Measurements from ENCODE around the gene MS4A5.

MS4A5 gene

GRCh38 chr11:60469723-60470122 is 40.4 kb downstream of the MS4A5 start:
- H3K4me2 ChIP-seq (ENCODE audit: low read length) = no peak overlapping the region
- no peaks in the 10 kb centered on the region for H4K20me1 ChIP-seq (ENCODE audit: control insufficient read depth, insufficient read depth, low read depth, low read length)
- H3K27ac ChIP-seq (ENCODE audit: low read depth, low read length) = peak overlapping the region; percentile 29
- peaks cover 76% of the 10 kb centered on the region for H3K36me3 ChIP-seq (ENCODE audit: control insufficient read depth, low read length)
- no peaks in the 10 kb centered on the region for H3K9me3 ChIP-seq (ENCODE audit: control insufficient read depth, insufficient read depth, low read length)
- H3K79me2 ChIP-seq (ENCODE audit: control insufficient read depth, low read length) = no peaks in the 10 kb centered on the region
- H3K4me1 ChIP-seq (ENCODE audit: control insufficient read depth, low read length) = peaks cover 36% of the 10 kb centered on the region
- H3K9me2 ChIP-seq (replicated peaks; ENCODE audit: control insufficient read depth, low read length) = no peaks in the 10 kb centered on the region
- peaks cover 71% of the 10 kb centered on the region for H3F3A ChIP-seq (ENCODE audit: control insufficient read depth, insufficient read depth)
- H3K27me3 ChIP-seq (ENCODE audit: control insufficient read depth, low read length) = no peaks in the 10 kb centered on the region
- TF ChIP-seq CTCF (IDR thresholded peaks at IDR 0.05; ENCODE audit: low read depth, low read length, poor library complexity, severe bottlenecking) (peak; percentile 48), EZH2phosphoT487 (IDR thresholded peaks at IDR 0.05; ENCODE audit: borderline replicate concordance, low read length) (no peak)
- H3K4me3 ChIP-seq (ENCODE audit: low read length) = no peak overlapping the region

GRCh38 chr11:60477035-60477445 is 47.7 kb downstream of the MS4A5 start:
- Histone ChIP-seq H3K9me3 (ENCODE audit: control insufficient read depth, insufficient read depth, low read length) (peaks cover 13% of the 10 kb centered on the region; the same call in 1 of the 2 replicates), H4K20me1 (ENCODE audit: control insufficient read depth, insufficient read depth, low read depth, low read length) (no peaks in the 10 kb centered on the region), H3K4me1 (ENCODE audit: control insufficient read depth, low read length) (peaks cover 64% of the 10 kb centered on the region), H3K9me2 (replicated peaks; ENCODE audit: control insufficient read depth, low read length) (no peaks in the 10 kb centered on the region), H3K4me3 (ENCODE audit: low read length) (peak overlapping the region; percentile 60), H3K27me3 (ENCODE audit: control insufficient read depth, low read length) (no peaks in the 10 kb centered on the region), H3K27ac (ENCODE audit: low read depth, low read length) (peak overlapping the region; percentile 95), H3K79me2 (ENCODE audit: control insufficient read depth, low read length) (no peaks in the 10 kb centered on the region), H3F3A (ENCODE audit: control insufficient read depth, insufficient read depth) (peaks cover 45% of the 10 kb centered on the region), H3K36me3 (ENCODE audit: control insufficient read depth, low read length) (peaks cover 29% of the 10 kb centered on the region), H3K4me2 (ENCODE audit: low read length) (peak overlapping the region; percentile 68)
- TF ChIP-seq EZH2phosphoT487 (IDR thresholded peaks at IDR 0.05; ENCODE audit: borderline replicate concordance, low read length) (no peak), CTCF (IDR thresholded peaks at IDR 0.05; ENCODE audit: low read depth, low read length, poor library complexity, severe bottlenecking) (no peak)

GRCh38 chr11:60482361-60482760 is 53.0 kb downstream of the MS4A5 start:
- no peaks in the 10 kb centered on the region for H3K27me3 ChIP-seq (ENCODE audit: control insufficient read depth, low read length)
- H3F3A ChIP-seq (ENCODE audit: control insufficient read depth, insufficient read depth) = peaks cover 45% of the 10 kb centered on the region
- H3K4me1 ChIP-seq (ENCODE audit: control insufficient read depth, low read length) = peaks cover 91% of the 10 kb centered on the region
- H4K20me1 ChIP-seq (ENCODE audit: control insufficient read depth, insufficient read depth, low read depth, low read length) = no peaks in the 10 kb centered on the region
- H3K9me2 ChIP-seq (replicated peaks; ENCODE audit: control insufficient read depth, low read length) = no peaks in the 10 kb centered on the region
- H3K4me2 ChIP-seq (ENCODE audit: low read length) = peak overlapping the region; percentile 68
- H3K79me2 ChIP-seq (ENCODE audit: control insufficient read depth, low read length) = no peaks in the 10 kb centered on the region
- H3K27ac ChIP-seq (ENCODE audit: low read depth, low read length) = peak overlapping the region; percentile 95
- H3K9me3 ChIP-seq (ENCODE audit: control insufficient read depth, insufficient read depth, low read length) = peaks cover 16% of the 10 kb centered on the region; the same call in 1 of the 2 replicates
- peak overlapping the region; percentile 58 for H3K4me3 ChIP-seq (ENCODE audit: low read length)
- H3K36me3 ChIP-seq (ENCODE audit: control insufficient read depth, low read length) = peaks cover 33% of the 10 kb centered on the region
- TF ChIP-seq EZH2phosphoT487 (IDR thresholded peaks at IDR 0.05; ENCODE audit: borderline replicate concordance, low read length) = no peak
- no peak for TF ChIP-seq CTCF (IDR thresholded peaks at IDR 0.05; ENCODE audit: low read depth, low read length, poor library complexity, severe bottlenecking)
